GM21515 (cell line): Measurements from ENCODE around the gene HOXB9.

ENCODE experiments used
- ATAC-seq: cut with Tn5 transposase; IDR thresholded peaks from one replicate; pipeline ENCODE4 v1.9.1; 2021; ENCODE audit not compliant: unreplicated experiment

The HOXB9 gene

GRCh38 chr17:48588528-48588927, 37.6 kb downstream of the HOXB9 start:
- ATAC-seq = no peak

GRCh38 chr17:48588074-48588415, 38.1 kb downstream of the HOXB9 start:
- no peak for ATAC-seq

- no peak for ATAC-seq
These were observed 38.7 kb downstream of the HOXB9 start for GRCh38 chr17:48587276-48588073.

- no peak for ATAC-seq
These were observed 39.6 kb downstream of the HOXB9 start for GRCh38 chr17:48586355-48587258.

GRCh38 chr17:48584223-48584741, 41.9 kb downstream of the HOXB9 start:
- ATAC-seq = no peak

- no peak for ATAC-seq
These were observed 42.4 kb downstream of the HOXB9 start for GRCh38 chr17:48583708-48584222.

GRCh38 chr17:48582750-48583069, 43.4 kb downstream of the HOXB9 start:
- no peak for ATAC-seq

- no peak for ATAC-seq
These were observed 46.2 kb downstream of the HOXB9 start for GRCh38 chr17:48579760-48580554.

- no peak for ATAC-seq
These were observed 46.7 kb downstream of the HOXB9 start for GRCh38 chr17:48579471-48579759.

GRCh38 chr17:48578616-48579470, 47.3 kb downstream of the HOXB9 start:
- no peak for ATAC-seq

- ATAC-seq = no peak
These were observed 48.1 kb downstream of the HOXB9 start, which contains the start of gene HOXB4 for GRCh38 chr17:48577946-48578615. Gene HOXB4 (minus strand): TSS chr17:48578350. CDS start chr17:48578319, 31 bp downstream.

- no peak for ATAC-seq
These were observed 48.7 kb downstream of the HOXB9 start for GRCh38 chr17:48577330-48577945.

- ATAC-seq = no peak
These were observed 49.5 kb downstream of the HOXB9 start for GRCh38 chr17:48576479-48577309.

- no peak for ATAC-seq
These were observed 50.3 kb downstream of the HOXB9 start for GRCh38 chr17:48575673-48576478.

- ATAC-seq = no peak
These were observed 51.0 kb downstream of the HOXB9 start for GRCh38 chr17:48575066-48575582.

- no peak for ATAC-seq
These were observed 51.6 kb downstream of the HOXB9 start for GRCh38 chr17:48574505-48575065.

GRCh38 chr17:48571826-48572417, 54.2 kb downstream of the HOXB9 start:
- ATAC-seq = no peak
